IPS-15b (cell line): Measurements from ENCODE around the gene FOXN4.
A peak's percentile ranks its signal among the peaks of the same experiment; 100 is the strongest.

Experiments used
- H3K27me3 ChIP-seq: one replicate; pipeline ENCODE4 v1.6.1; 2013; ENCODE audit warnings: low read length; ENCODE audit not compliant: control insufficient read depth, insufficient read depth
- H3K36me3 ChIP-seq: one replicate; pipeline ENCODE4 v1.6.1; 2013; ENCODE audit warnings: low read length; ENCODE audit not compliant: control insufficient read depth, insufficient read depth
- H3K4me1 ChIP-seq: one replicate; pipeline ENCODE4 v1.6.1; 2013; ENCODE audit warnings: mild to moderate bottlenecking, low read length; ENCODE audit not compliant: control insufficient read depth, insufficient read depth
- H3K4me3 ChIP-seq: one replicate; pipeline ENCODE4 v1.5.1; 2013; ENCODE audit warnings: low read depth, low read length
- H3K9ac ChIP-seq: one replicate; pipeline ENCODE4 v1.6.1; 2013; ENCODE audit warnings: low read depth, mild to moderate bottlenecking, low read length
- H3K9me3 ChIP-seq: one replicate; pipeline ENCODE4 v1.6.1; 2013; ENCODE audit warnings: mild to moderate bottlenecking, low read length; ENCODE audit not compliant: control insufficient read depth, insufficient read depth

FOXN4 gene

GRCh38 chr12:109308534-109309380 is at the start of gene FOXN4:
FOXN4 (minus strand) TSS chr12:109309284; CDS start chr12:109308321, 963 bp downstream.
- no peak within 1 kb of the TSS for H3K9ac ChIP-seq
- H3K36me3 ChIP-seq, result no peaks in the 10 kb centered on the region
- peak within 1 kb of the TSS; percentile 70 for H3K4me3 ChIP-seq
- no peaks in the 10 kb centered on the region for H3K4me1 ChIP-seq
- H3K27me3 ChIP-seq, result peaks cover 54% of the 10 kb centered on the region
- no peaks in the 10 kb centered on the region for H3K9me3 ChIP-seq

GRCh38 chr12:109358154-109358869 is 49.2 kb upstream of the FOXN4 start:
- no peaks in the 10 kb centered on the region for H3K27me3 ChIP-seq
- H3K4me3 ChIP-seq, result no peak overlapping the region
- H3K36me3 ChIP-seq, result no peaks in the 10 kb centered on the region
- H3K9me3 ChIP-seq, result no peaks in the 10 kb centered on the region
- H3K4me1 ChIP-seq, result no peaks in the 10 kb centered on the region
- H3K9ac ChIP-seq, result no peak overlapping the region

- H3K4me1 ChIP-seq, result no peaks in the 10 kb centered on the region
- no peaks in the 10 kb centered on the region for H3K27me3 ChIP-seq
These were observed 47.9 kb upstream of the FOXN4 start for GRCh38 chr12:109357032-109357431.

GRCh38 chr12:109356577-109356976 is 47.5 kb upstream of the FOXN4 start:
- Histone ChIP-seq H3K9ac (no peak overlapping the region), H3K4me3 (no peak overlapping the region), H3K9me3 (no peaks in the 10 kb centered on the region), H3K27me3 (no peaks in the 10 kb centered on the region), H3K36me3 (no peaks in the 10 kb centered on the region), H3K4me1 (no peaks in the 10 kb centered on the region)

More at GRCh38 chr12:109357032-109357431, 47.9 kb upstream of the FOXN4 start:
- Histone ChIP-seq H3K36me3 (no peaks in the 10 kb centered on the region), H3K4me3 (no peak overlapping the region), H3K9me3 (no peaks in the 10 kb centered on the region), H3K9ac (no peak overlapping the region)

GRCh38 chr12:109352184-109352583 is 43.1 kb upstream of the FOXN4 start:
- H3K4me3 ChIP-seq, result no peak overlapping the region
- no peak overlapping the region for H3K9ac ChIP-seq
- H3K27me3 ChIP-seq, result no peaks in the 10 kb centered on the region
- no peaks in the 10 kb centered on the region for H3K4me1 ChIP-seq
- H3K36me3 ChIP-seq, result no peaks in the 10 kb centered on the region
- no peaks in the 10 kb centered on the region for H3K9me3 ChIP-seq

GRCh38 chr12:109347589-109347988 is 38.5 kb upstream of the FOXN4 start, which contains the start of gene MYO1H:
MYO1H (plus strand) TSS chr12:109347900; CDS start chr12:109347961, 61 bp downstream.
- Histone ChIP-seq H3K4me1 (no peaks in the 10 kb centered on the region), H3K9me3 (no peaks in the 10 kb centered on the region), H3K36me3 (no peaks in the 10 kb centered on the region), H3K9ac (no peak within 1 kb of the TSS), H3K4me3 (no peak within 1 kb of the TSS), H3K27me3 (no peaks in the 10 kb centered on the region)

GRCh38 chr12:109346920-109347319 is 37.8 kb upstream of the FOXN4 start:
- H3K27me3 ChIP-seq, result no peaks in the 10 kb centered on the region
- no peak overlapping the region for H3K4me3 ChIP-seq
- H3K36me3 ChIP-seq, result no peaks in the 10 kb centered on the region
- H3K9me3 ChIP-seq, result no peaks in the 10 kb centered on the region
- no peak overlapping the region for H3K9ac ChIP-seq
- H3K4me1 ChIP-seq, result no peaks in the 10 kb centered on the region

GRCh38 chr12:109345428-109345827 is 36.3 kb upstream of the FOXN4 start:
- H3K9ac ChIP-seq, result no peak overlapping the region
- no peaks in the 10 kb centered on the region for H3K27me3 ChIP-seq
- no peaks in the 10 kb centered on the region for H3K36me3 ChIP-seq
- no peaks in the 10 kb centered on the region for H3K9me3 ChIP-seq
- H3K4me1 ChIP-seq, result no peaks in the 10 kb centered on the region
- H3K4me3 ChIP-seq, result no peak overlapping the region

- Histone ChIP-seq H3K9me3 (no peaks in the 10 kb centered on the region), H3K27me3 (no peaks in the 10 kb centered on the region), H3K4me1 (no peaks in the 10 kb centered on the region), H3K4me3 (no peak overlapping the region), H3K36me3 (no peaks in the 10 kb centered on the region), H3K9ac (no peak overlapping the region)
These were observed 34.6 kb upstream of the FOXN4 start for GRCh38 chr12:109343677-109344076.

GRCh38 chr12:109336593-109336992 is 27.5 kb upstream of the FOXN4 start:
- Histone ChIP-seq H3K4me1 (no peaks in the 10 kb centered on the region), H3K9me3 (no peaks in the 10 kb centered on the region), H3K4me3 (no peak overlapping the region), H3K36me3 (no peaks in the 10 kb centered on the region), H3K9ac (no peak overlapping the region), H3K27me3 (no peaks in the 10 kb centered on the region)

GRCh38 chr12:109334887-109335286 is 25.8 kb upstream of the FOXN4 start:
- no peaks in the 10 kb centered on the region for H3K27me3 ChIP-seq
- no peaks in the 10 kb centered on the region for H3K9me3 ChIP-seq
- H3K9ac ChIP-seq, result no peak overlapping the region
- no peaks in the 10 kb centered on the region for H3K4me1 ChIP-seq
- no peak overlapping the region for H3K4me3 ChIP-seq
- H3K36me3 ChIP-seq, result no peaks in the 10 kb centered on the region
